ENCODE results near the gene KIF6.

GRCh38 chr6:39565956-39566355 is 159.3 kb downstream of the KIF6 start:
- TF ChIP-seq CTCF (IDR thresholded peaks at IDR 0.05) (no peak), POLR2A (IDR thresholded peaks at IDR 0.05) (no peak), POLR2AphosphoS5 (IDR thresholded peaks at IDR 0.05; ENCODE audit: insufficient read depth in 1 of 2, low read depth in 1 of 2) (no peak)
